Epithelial cell of esophagus (primary cell): ENCODE results near the gene NOTCH4.

Experiments
- DNase-seq: peaks from one replicate; pipeline ENCODE4 v3.0.0; 2010; ENCODE audit warnings: low read depth
- H3K4me3 ChIP-seq: 2 replicates; pipeline ENCODE4 v1.5.1; 2011; ENCODE audit warnings: mild to moderate bottlenecking, low read length, control low read depth
- TF ChIP-seq, protein P1 (sequence below): IDR thresholded peaks from 2 replicates; pipeline ENCODE4 v1.5.1; 2011; ENCODE audit warnings: low read depth, mild to moderate bottlenecking, low read length, control low read depth, inconsistent platforms; ENCODE audit not compliant: insufficient read depth; ENCODE audit errors: missing control alignments

Gene NOTCH4

DNA sequence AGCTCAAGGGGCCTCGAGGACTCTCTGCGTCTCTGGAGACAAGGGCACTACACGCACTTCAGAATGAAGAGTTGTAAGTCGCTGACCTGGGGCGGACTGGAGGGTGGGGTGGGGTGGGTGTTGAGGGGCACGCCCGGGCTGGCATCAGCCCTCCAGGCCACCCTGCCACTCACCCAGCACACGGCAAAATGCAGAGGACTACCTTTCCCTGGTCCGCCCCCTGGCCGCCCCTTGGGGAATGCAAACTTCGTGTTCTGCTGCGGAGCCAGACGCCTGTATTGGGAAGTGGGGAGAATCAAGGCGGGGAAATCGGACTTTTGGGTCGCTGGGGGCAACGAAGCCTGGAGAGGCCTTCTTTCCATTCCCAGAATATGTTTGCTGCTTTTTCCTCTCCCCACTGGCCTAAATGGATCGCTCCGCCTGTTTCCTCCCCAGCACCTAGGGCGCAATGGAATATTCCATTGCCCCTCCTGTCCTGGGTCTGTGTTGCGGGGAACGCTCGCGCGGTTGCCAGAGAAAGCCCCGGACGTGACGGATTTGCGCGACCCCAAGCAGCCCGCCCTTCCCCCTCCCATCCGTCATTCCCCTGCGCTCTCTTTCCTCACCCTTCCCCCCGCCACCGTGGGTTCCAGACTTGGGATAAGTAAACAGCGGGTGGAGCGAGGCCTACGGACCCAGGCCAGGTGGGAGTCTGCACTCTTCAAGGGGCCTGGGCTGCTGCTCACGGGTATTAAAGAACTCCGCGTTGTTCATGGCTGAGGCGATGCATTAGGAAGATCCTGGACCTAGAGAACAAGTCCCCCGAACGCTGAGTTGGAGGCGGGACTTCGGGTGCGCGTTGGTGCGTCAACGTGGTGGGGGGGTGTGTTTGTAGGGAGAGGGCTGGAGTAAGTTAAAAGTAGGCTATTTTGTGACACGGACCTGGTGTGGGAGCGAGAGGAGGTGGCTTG lies 70.0 kb downstream of the NOTCH4 start, which contains the start of gene PPT2:
PPT2 (plus strand) TSS at position 578 of the 950 bp plus-strand sequence. CDS start 454 bp downstream, outside the sequence.
- peak within 1 kb of the TSS; percentile 94 for H3K4me3 ChIP-seq
- TF ChIP-seq, protein P1, sequence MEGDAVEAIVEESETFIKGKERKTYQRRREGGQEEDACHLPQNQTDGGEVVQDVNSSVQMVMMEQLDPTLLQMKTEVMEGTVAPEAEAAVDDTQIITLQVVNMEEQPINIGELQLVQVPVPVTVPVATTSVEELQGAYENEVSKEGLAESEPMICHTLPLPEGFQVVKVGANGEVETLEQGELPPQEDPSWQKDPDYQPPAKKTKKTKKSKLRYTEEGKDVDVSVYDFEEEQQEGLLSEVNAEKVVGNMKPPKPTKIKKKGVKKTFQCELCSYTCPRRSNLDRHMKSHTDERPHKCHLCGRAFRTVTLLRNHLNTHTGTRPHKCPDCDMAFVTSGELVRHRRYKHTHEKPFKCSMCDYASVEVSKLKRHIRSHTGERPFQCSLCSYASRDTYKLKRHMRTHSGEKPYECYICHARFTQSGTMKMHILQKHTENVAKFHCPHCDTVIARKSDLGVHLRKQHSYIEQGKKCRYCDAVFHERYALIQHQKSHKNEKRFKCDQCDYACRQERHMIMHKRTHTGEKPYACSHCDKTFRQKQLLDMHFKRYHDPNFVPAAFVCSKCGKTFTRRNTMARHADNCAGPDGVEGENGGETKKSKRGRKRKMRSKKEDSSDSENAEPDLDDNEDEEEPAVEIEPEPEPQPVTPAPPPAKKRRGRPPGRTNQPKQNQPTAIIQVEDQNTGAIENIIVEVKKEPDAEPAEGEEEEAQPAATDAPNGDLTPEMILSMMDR: peak; percentile 26
- DNase-seq: peak; percentile 88

DNA sequence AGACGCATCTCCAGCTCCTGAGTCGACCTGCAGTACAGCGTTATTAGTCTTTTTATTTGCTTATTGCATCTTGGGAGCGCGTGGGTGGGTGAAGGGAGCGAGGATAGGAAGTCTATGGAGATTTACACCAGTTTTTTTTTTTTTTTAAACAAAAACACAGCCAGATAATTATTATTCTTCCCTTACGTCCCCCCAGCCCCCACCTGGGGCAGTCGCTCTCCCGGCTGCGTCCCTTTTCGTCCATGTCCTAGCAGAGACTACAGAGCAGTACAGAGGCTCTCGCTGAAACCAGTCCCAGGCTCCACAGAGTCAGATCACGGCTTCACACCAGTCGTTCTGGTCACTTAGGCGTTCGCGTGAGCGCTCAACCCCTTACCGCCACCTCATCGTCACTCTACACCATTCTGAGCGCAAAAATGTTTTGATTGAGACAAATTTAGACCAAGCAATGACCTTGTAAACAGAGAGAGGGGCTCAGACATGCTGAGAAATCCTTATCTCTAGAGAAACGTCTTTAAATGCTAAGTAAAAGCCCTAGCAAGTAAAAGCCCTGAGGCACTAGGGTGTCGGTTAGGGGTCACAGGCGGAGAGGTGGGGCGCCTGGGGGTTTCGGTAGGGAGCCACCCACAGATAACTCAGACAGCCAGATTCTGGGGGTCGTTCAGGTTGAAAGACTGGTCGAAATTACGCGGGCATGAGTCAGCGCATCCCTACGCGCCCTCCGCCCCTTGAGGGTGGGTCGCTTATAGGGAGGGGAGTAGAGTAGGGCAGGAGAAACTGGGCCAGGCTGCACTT lies 70.9 kb downstream of the NOTCH4 start:
- TF ChIP-seq, protein P1: no peak
- peak; percentile 38 for DNase-seq

DNA sequence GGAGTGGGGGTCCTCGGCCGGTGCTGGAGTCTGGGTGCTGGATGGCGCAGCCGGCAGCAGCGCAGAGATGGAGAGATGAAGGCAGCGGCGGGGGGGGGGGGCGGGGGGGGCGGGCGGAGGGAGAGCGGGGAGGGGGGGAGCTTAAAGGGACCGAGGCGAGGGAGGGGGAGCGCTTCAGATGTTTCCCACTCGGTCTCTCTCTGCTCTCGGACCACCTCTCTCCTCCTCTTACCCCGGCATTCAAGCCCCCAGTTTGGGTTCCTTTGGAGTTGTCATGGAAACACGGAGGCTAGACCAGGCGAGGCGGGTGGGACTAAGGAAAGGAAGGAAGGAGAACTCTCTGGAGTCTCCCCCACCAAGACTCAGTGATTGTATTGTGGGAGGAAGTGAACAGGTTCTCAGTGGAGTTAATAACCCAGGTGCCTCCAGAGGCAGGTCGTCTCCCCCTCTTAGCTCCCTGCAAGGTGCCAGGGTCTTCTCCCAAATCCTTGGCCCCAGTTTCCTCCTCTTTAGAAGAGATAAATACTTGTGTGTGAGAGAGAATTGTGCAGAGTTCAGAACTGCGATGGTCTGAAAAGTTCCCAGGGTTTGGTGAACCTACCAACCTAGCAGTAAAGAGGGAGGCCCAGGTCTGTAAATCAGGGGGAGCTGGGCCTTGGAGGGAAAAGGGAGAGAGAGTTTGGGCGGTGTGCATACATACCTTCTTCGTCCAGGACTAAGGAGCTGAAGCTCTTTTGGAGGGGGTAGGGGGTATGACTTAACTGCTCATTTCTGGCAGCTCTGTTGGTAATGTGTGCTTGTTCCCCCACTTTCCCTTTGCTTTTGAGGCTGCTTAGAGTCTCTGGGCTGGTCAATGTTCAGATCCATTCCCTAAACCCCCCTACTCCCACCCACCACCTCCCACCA lies 71.8 kb downstream of the NOTCH4 start, which contains the start of gene PRRT1:
PRRT1 (minus strand) TSS at position 77 of the 906 bp plus-strand sequence. CDS start 112 bp downstream, outside the sequence.
- TF ChIP-seq, protein P1: no peak
- no peak for DNase-seq
- peak within 1 kb of the TSS; percentile 94 for H3K4me3 ChIP-seq

More for the DNA sequence above, 70.9 kb downstream of the NOTCH4 start:
- peak overlapping the region; percentile 94 for H3K4me3 ChIP-seq

DNA sequence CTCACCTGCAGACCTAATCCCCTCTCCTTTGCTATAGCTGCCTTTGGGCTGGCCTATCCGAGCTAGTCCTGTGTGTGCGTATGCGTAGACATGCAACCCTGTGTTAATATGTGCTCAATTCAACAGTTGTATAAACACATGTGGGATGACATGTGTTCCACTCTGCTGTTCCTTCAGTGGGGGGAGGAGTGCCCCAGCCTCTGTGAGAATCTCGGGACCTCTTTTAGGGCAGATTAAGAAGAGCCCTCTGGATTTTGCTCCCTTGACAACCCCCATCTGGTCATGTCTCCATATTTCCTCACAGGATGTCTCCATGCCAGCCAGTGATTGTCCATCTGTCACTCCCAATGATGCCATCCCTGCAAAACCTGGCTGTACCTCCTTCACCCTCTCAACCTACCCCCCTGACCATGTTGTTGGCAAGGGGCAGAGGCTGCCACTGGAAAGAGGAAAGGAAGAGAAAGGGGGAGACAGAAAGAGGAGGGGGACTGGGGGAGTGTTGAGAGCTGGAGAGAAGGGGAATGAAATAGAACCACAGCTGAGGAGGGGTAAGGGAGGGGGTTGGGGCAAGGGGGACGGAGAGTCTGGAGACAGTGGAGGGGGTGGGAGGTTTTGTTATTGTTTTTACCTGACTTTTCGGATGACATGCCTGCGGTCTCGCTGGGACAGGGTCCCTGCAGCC lies 72.5 kb downstream of the NOTCH4 start:
- no peak for DNase-seq
- no peak overlapping the region for H3K4me3 ChIP-seq

DNA sequence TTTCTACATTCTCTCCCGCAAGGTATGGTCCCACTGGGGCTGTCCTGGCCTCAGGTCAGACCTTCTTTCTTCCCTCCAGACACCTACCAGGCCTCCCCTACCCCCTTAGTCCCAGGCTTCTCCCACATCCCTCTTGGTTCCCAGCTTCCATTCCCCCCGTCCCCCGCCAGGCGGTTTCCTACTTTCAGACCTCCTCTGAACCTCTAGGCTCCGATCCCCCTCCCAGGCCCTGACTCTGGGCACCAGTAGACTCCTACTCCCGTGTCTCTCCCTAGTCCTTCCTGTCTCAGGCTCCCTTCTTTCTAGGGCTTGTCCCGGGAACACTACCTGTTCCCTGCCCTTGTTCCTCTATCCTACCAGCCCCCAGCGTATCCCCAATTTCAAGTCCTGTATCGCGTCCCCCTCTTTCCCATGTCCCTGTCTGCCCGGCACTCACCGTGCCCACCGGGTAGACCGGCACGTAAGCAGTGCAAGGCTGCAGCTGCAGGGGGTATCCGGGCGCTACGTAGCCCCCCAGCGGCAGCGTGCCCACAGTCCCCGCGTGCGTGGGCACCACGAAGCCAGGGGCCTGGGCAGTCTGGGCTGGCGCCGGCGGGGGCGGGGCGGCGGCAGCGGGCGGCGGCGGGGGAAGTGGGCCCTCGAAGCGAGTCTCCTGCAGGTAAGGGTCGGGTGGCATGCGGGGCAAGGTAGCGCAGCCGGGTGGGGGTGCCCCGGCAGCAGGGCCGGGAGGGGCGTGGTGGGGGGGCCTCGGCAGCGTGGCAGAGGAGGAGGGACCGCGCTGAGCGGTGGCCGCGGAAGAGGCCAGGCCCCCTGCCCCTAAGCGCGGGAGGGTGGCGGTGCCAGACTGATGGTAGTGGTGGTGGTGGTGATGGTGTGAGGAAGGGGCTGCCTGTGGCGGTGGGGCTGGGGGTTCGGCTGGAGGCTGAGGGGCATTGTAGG lies 73.7 kb downstream of the NOTCH4 start:
- TF ChIP-seq, protein P1: no peak
- DNase-seq: no peak
- no peak overlapping the region for H3K4me3 ChIP-seq

More for the DNA sequence above, 72.5 kb downstream of the NOTCH4 start:
- TF ChIP-seq, protein P1: no peak
